Mesenchymal stem cell (in vitro differentiated cells and primary cell): Measurements from ENCODE around the gene CCND2.

Experiments used
- DNase-seq: peaks from one replicate; pipeline ENCODE4 v3.0.0-alpha.2; 2013
- H2AFZ ChIP-seq: one replicate; pipeline ENCODE4 v1.6.1; 2013; ENCODE audit warnings: low read depth, mild to moderate bottlenecking, control low read depth, inconsistent platforms, low read length, moderate library complexity
- H2AK5ac ChIP-seq: 2 replicates; pipeline ENCODE4 v1.6.1; 2013; ENCODE audit warnings: low read length, moderate library complexity, mild to moderate bottlenecking, inconsistent platforms; ENCODE audit not compliant: severe bottlenecking
- H2BK120ac ChIP-seq: one replicate; pipeline ENCODE4 v1.6.1; 2013; ENCODE audit warnings: low read depth, mild to moderate bottlenecking, inconsistent platforms, low read length, moderate library complexity
- H2BK12ac ChIP-seq, 2 experiments: one replicate each; pipeline ENCODE4 v1.6.1; 2013; ENCODE audit warnings: inconsistent platforms in 2 of 2, low read length in 2 of 2, mild to moderate bottlenecking in 2 of 2, moderate library complexity in 2 of 2, control low read depth in 1 of 2
- H2BK15ac ChIP-seq: one replicate; pipeline ENCODE4 v1.6.1; 2013; ENCODE audit warnings: mild to moderate bottlenecking, low read depth, inconsistent platforms; ENCODE audit not compliant: poor library complexity, severe bottlenecking
- H2BK5ac ChIP-seq: 2 replicates; pipeline ENCODE4 v1.6.1; 2013; ENCODE audit warnings: low read depth, mild to moderate bottlenecking, low read length, control low read depth, inconsistent platforms; ENCODE audit not compliant: poor library complexity, severe bottlenecking
- H3K14ac ChIP-seq, 2 experiments: one replicate each; pipeline ENCODE4 v1.6.1; 2013; ENCODE audit warnings: inconsistent platforms in 2 of 2, low read length in 2 of 2, control low read depth in 1 of 2, mild to moderate bottlenecking in 1 of 2, moderate library complexity in 1 of 2
- H3K18ac ChIP-seq, 2 experiments: one replicate each; pipeline ENCODE4 v1.6.1; 2013; ENCODE audit warnings: inconsistent platforms in 2 of 2, low read length in 2 of 2, control low read depth in 1 of 2, low read depth in 1 of 2, mild to moderate bottlenecking in 1 of 2
- H3K23ac ChIP-seq, 2 experiments: one replicate each; pipeline ENCODE4 v1.6.1; 2013; ENCODE audit warnings: inconsistent platforms in 2 of 2, low read length in 2 of 2, mild to moderate bottlenecking in 2 of 2, moderate library complexity in 2 of 2, control low read depth in 1 of 2
- H3K27ac ChIP-seq: 2 replicates; pipeline ENCODE4 v1.5.1; 2013; ENCODE audit warnings: mild to moderate bottlenecking, moderate library complexity, low read length, control low read depth, inconsistent platforms; ENCODE audit not compliant: poor library complexity, severe bottlenecking
- H3K27me3 ChIP-seq, 2 experiments: 2 replicates each; pipeline versions ENCODE4 v1.6.1 to v1.7.0; 2013; ENCODE audit warnings: low read length in 2 of 2, mild to moderate bottlenecking in 2 of 2, moderate library complexity in 2 of 2, control low read depth in 1 of 2, inconsistent platforms in 1 of 2; ENCODE audit not compliant: control insufficient read depth in 1 of 2, insufficient read depth in 1 of 2
- H3K36me3 ChIP-seq, 2 experiments: 2 replicates each; pipeline versions ENCODE4 v1.6.1 to v1.7.0; 2013; ENCODE audit warnings: low read length in 2 of 2, control low read depth in 1 of 2, inconsistent platforms in 1 of 2, low read depth in 1 of 2, mild to moderate bottlenecking in 1 of 2; ENCODE audit not compliant: insufficient read depth in 2 of 2, control insufficient read depth in 1 of 2
- H3K4ac ChIP-seq, 2 experiments: one replicate each; pipeline ENCODE4 v1.6.1; 2013; ENCODE audit warnings: inconsistent platforms in 2 of 2, low read length in 2 of 2, mild to moderate bottlenecking in 2 of 2, moderate library complexity in 2 of 2, control low read depth in 1 of 2, low read depth in 1 of 2
- H3K4me1 ChIP-seq: 2 replicates; pipeline ENCODE4 v1.6.1; 2013; ENCODE audit warnings: low read depth, low read length, control low read depth; ENCODE audit not compliant: control insufficient read depth, insufficient read depth
- H3K4me2 ChIP-seq: 2 replicates; pipeline ENCODE4 v1.6.1; 2013; ENCODE audit warnings: low read length, mild to moderate bottlenecking, inconsistent platforms; ENCODE audit not compliant: poor library complexity, severe bottlenecking
- H3K4me3 ChIP-seq, 2 experiments: 2 replicates each; pipeline versions ENCODE4 v1.5.1 to v1.7.0; 2013; ENCODE audit warnings: low read length in 2 of 2, mild to moderate bottlenecking in 2 of 2, control low read depth in 1 of 2, low read depth in 1 of 2; ENCODE audit not compliant: insufficient read depth in 1 of 2
- H3K79me1 ChIP-seq: replicated peaks from 2 replicates; pipeline ENCODE4 v1.6.1; 2013; ENCODE audit warnings: mild to moderate bottlenecking, control low read depth, low read length, inconsistent platforms; ENCODE audit not compliant: poor library complexity, severe bottlenecking
- H3K9ac ChIP-seq: 2 replicates; pipeline ENCODE4 v1.7.0; 2013; ENCODE audit warnings: mild to moderate bottlenecking, low read length, moderate library complexity
- H3K9me3 ChIP-seq: 2 replicates; pipeline ENCODE4 v1.7.0; 2013; ENCODE audit warnings: mild to moderate bottlenecking, low read length; ENCODE audit not compliant: control insufficient read depth
- H4K8ac ChIP-seq: one replicate; pipeline ENCODE4 v1.6.1; 2013; ENCODE audit warnings: inconsistent platforms, mild to moderate bottlenecking, low read length, moderate library complexity
- H4K91ac ChIP-seq: one replicate; pipeline ENCODE4 v1.6.1; 2013; ENCODE audit warnings: mild to moderate bottlenecking, low read length, inconsistent platforms
- WGBS: methylation state at CpG from one replicate; pipeline ENCODE4 v1.1.7; 2013; ENCODE audit warnings: mixed read lengths; 5-methylcytosine and 5-hydroxymethylcytosine counted together

CCND2 gene

DNA sequence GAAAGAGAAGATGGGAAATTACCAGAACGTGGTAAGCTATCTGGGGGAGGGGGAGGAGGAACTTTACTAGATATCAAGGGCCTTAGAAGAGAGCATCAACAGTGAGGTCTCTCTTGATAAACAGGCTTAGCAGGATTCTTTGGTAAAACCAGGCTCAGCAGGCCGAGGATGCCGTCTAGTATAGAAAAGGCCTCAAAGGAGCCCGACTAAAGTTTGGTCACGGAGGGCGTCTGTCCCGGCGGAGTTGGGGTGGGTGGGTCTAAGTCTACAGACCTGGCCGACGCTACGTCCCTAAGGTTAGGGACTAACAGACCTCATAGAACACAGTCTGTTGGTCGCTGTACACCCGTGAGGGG lies 46.9 kb downstream of the CCND2 start:
- no peak overlapping the region for H2BK5ac ChIP-seq
- H3K27ac ChIP-seq, result peak overlapping the region; percentile 89
- 1% methylated on average over 13 of the region's 13 CpGs for WGBS
- no peak overlapping the region for H4K91ac ChIP-seq
- DNase-seq, result no peak
- H2AFZ ChIP-seq, result peak overlapping the region; percentile 83
- H3K14ac ChIP-seq, result no peak overlapping the region
- H3K36me3 ChIP-seq, result peaks cover 5 to 9% of the 10 kb centered on the region in 2 experiments
- H3K27me3 ChIP-seq, result no peaks in the 10 kb centered on the region
- H3K18ac ChIP-seq, result peak overlapping the region; percentile 3 to 93
- no peaks in the 10 kb centered on the region for H3K79me1 ChIP-seq
- H3K9me3 ChIP-seq, result no peaks in the 10 kb centered on the region
- H3K9ac ChIP-seq, result peak overlapping the region; percentile 90
- no peak overlapping the region for H2BK120ac ChIP-seq
- H4K8ac ChIP-seq, result peak overlapping the region; percentile 94
- peak overlapping the region in 1 of 2 experiments; percentile 29 for H2BK12ac ChIP-seq
- H3K4me3 ChIP-seq, result peak overlapping the region; percentile 55 to 100
- peak overlapping the region; percentile 90 for H3K4me2 ChIP-seq
- no peak overlapping the region for H3K23ac ChIP-seq
- H2AK5ac ChIP-seq, result no peak overlapping the region
- H3K4ac ChIP-seq, result peak overlapping the region in 1 of 2 experiments; percentile 88
- no peak overlapping the region for H2BK15ac ChIP-seq
- H3K4me1 ChIP-seq, result peaks cover 7% of the 10 kb centered on the region

DNA sequence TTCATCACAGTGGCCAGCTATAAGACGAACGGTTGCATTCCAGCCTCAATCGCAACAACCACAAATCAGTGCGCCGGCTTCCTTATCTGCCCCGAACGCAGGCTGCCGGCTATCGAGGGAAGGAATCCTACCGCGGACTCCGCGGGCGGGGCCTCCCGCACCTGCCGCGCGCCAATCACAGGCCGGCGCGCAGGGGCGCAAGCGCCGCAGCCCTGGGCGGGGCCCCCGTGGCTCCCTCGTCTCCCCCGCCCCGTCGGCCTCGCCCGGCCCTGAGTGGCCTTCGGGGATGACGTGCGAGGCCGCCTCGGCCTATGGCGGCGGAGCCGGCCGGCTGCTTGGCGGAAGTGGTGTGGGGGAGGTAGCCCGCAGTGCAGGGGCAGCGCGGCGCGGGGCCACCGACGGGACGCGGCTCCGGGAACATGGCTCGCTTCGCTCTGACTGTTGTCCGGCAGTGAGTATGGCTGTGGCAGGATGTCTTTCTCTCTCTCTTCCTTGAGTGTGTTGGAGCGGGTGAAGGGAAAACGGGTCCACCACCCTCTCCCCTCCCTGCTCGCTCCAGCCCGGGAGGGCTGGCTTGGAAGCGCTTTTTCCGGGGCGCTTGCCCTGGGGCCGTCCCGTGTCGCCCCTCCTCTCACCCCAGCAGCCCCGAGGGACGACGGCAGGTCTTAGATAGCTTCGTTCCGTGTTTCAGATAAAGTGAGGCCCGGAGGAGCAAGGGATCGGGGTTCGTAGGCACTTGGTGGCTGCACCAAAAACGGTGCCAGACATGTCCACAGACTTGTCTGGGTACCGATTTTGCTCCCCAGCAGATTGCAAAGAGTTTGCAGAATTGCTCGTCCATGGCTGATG lies 47.5 kb downstream of the CCND2 start, which contains the start of gene TIGAR:
TIGAR (plus strand) TSS at position 361 of the 849 bp plus-strand sequence; CDS start at position 420, 59 bp downstream.
- H3K14ac ChIP-seq, result peak within 1 kb of the TSS in 1 of 2 experiments; percentile 90
- peak within 1 kb of the TSS; percentile 89 to 96 for H3K18ac ChIP-seq
- peak within 1 kb of the TSS; percentile 95 for H2BK5ac ChIP-seq
- H3K23ac ChIP-seq, result no peak within 1 kb of the TSS
- H2BK15ac ChIP-seq, result peak within 1 kb of the TSS; percentile 99
- peak within 1 kb of the TSS; percentile 90 to 100 for H3K4me3 ChIP-seq
- no peaks in the 10 kb centered on the region for H3K27me3 ChIP-seq
- peaks cover 7% of the 10 kb centered on the region for H3K4me1 ChIP-seq
- WGBS, result under 1% methylated on average over 57 of the region's 76 CpGs
- peak within 1 kb of the TSS; percentile 95 for H3K27ac ChIP-seq
- no peaks in the 10 kb centered on the region for H3K79me1 ChIP-seq
- no peaks in the 10 kb centered on the region for H3K9me3 ChIP-seq
- peak within 1 kb of the TSS; percentile 93 for H2AFZ ChIP-seq
- H3K36me3 ChIP-seq, result peaks cover 5 to 12% of the 10 kb centered on the region in 2 experiments
- H2BK12ac ChIP-seq, result peak within 1 kb of the TSS in 1 of 2 experiments; percentile 54
- H3K4me2 ChIP-seq, result peak within 1 kb of the TSS; percentile 90
- H3K4ac ChIP-seq, result peak within 1 kb of the TSS; percentile 82 to 92
- H2AK5ac ChIP-seq, result peak within 1 kb of the TSS; percentile 38
- H4K8ac ChIP-seq, result peak within 1 kb of the TSS; percentile 94
- peak; percentile 95 for DNase-seq
- peak within 1 kb of the TSS; percentile 82 for H2BK120ac ChIP-seq
- H4K91ac ChIP-seq, result peak within 1 kb of the TSS; percentile 56
- peak within 1 kb of the TSS; percentile 99 for H3K9ac ChIP-seq

DNA sequence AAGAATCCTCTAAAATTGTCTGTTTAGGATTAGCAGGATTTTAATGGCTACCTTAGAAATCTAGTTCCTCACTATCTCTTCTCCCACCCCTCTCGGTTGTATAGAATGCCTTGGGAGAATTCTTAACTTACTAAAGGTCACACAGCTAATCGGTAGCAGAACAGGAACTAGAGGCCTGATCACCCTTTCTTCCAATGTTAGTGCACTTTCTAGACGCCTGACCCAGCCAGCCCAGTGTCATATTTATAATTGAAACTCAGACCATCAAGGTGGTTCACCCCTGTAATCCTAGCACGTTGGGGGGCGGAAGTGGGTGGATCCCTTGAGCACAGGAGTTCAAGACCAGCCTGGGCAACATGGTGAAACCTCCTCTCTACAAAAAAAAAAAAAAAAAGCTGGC lies 49.2 kb downstream of the CCND2 start:
- Histone ChIP-seq H3K14ac (no peak overlapping the region), H2BK12ac (no peak overlapping the region), H3K4me3 (peak overlapping the region in 1 of 2 experiments; percentile 100), H2BK15ac (no peak overlapping the region), H3K27ac (no peak overlapping the region), H2BK120ac (no peak overlapping the region), H3K4me1 (peaks cover 7% of the 10 kb centered on the region), H3K79me1 (no peaks in the 10 kb centered on the region), H3K18ac (no peak overlapping the region), H3K9ac (peak overlapping the region; percentile 99), H4K91ac (no peak overlapping the region), H3K9me3 (no peaks in the 10 kb centered on the region), H3K4ac (no peak overlapping the region), H2AK5ac (no peak overlapping the region), H3K36me3 (peaks cover 5 to 12% of the 10 kb centered on the region in 2 experiments), H3K23ac (no peak overlapping the region), H3K27me3 (no peaks in the 10 kb centered on the region), H2BK5ac (no peak overlapping the region), H2AFZ (no peak overlapping the region), H4K8ac (no peak overlapping the region), H3K4me2 (no peak overlapping the region)
- WGBS, result 76% methylated on average over 3 of the region's 5 CpGs
- no peak for DNase-seq
